SU-DHL-6 (cell line): ENCODE data around the gene LYSMD4.

Experiments
- EZH2phosphoT487 ChIP-seq: fragments of 200-600 bp; sonication (generic), shearing (Covaris generic); conservative IDR thresholded peaks from 2 replicates; pipeline ENCODE4 v1.6.1; 2018; ENCODE audit warnings: mild to moderate bottlenecking, antibody characterized with exemption, low read length, moderate library complexity, mixed read lengths
- TF ChIP-seq, protein P1 (sequence below): fragments of 200-600 bp; sonication (generic); IDR thresholded peaks from one replicate; pipeline ENCODE4 v1.5.1; 2017; ENCODE audit warnings: antibody characterized with exemption, mild to moderate bottlenecking, low read length, moderate library complexity; ENCODE audit not compliant: insufficient read depth, poor library complexity, severe bottlenecking

DNA sequence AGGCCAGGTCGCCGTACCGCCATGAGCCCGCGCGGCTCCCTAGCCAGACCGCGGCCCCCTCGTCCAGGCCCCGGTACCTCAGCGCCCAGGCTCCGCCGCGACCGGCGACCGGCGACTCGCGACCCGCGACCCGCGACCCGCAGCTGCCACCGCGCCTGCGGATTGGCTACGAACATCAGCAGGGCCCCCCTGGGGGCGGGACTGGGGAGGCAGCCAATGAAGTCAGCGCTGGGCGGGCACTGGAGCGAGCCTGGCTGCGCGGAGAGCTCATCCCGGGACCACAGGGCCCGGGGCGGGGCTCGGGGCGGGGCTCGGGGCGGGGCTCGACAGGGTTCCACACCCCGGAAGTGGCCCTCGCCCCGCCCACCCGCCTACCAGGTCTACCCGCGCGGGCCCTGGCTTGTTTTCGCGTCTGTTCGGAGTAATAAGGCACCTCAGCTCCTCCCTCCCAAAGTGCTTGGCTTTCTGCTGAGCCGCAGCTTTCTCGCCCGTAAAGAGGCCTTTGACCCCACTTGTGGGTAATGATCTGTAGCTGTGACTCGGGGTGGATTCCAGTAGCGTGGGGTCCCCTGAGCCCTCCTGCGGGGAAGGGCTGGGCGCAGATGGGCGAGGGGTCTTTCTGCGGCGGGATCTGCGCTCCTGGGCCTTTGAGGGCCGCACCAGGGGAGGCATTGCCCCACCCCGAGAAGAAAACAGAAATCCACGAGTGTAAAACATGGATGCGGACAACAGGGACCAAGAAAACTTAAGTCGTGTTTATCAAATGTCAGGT lies at the start of gene LYSMD4:
- TF ChIP-seq, protein P1, sequence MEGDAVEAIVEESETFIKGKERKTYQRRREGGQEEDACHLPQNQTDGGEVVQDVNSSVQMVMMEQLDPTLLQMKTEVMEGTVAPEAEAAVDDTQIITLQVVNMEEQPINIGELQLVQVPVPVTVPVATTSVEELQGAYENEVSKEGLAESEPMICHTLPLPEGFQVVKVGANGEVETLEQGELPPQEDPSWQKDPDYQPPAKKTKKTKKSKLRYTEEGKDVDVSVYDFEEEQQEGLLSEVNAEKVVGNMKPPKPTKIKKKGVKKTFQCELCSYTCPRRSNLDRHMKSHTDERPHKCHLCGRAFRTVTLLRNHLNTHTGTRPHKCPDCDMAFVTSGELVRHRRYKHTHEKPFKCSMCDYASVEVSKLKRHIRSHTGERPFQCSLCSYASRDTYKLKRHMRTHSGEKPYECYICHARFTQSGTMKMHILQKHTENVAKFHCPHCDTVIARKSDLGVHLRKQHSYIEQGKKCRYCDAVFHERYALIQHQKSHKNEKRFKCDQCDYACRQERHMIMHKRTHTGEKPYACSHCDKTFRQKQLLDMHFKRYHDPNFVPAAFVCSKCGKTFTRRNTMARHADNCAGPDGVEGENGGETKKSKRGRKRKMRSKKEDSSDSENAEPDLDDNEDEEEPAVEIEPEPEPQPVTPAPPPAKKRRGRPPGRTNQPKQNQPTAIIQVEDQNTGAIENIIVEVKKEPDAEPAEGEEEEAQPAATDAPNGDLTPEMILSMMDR, result no peak
- no peak for TF ChIP-seq EZH2phosphoT487
